Transverse colon (tissue), 3 donors: ENCODE data around the gene OR52B6.

ENCODE experiments used
- POLR2A ChIP-seq: fragments of 450-650 bp; IDR thresholded peaks from one replicate; pipeline ENCODE4 v1.6.1; 2016; ENCODE audit warnings: antibody characterized with exemption, mild to moderate bottlenecking, moderate library complexity
- POLR2AphosphoS5 ChIP-seq, 3 donors: sonication (generic); formaldehyde crosslinking; IDR thresholded peaks; one replicate each; pipeline ENCODE4 v1.6.1; 2016; ENCODE audit warnings: antibody characterized with exemption in 3 of 3

GRCh38 chr11:5592615-5593014 lies 11.9 kb downstream of the OR52B6 start:
- TF ChIP-seq POLR2AphosphoS5 (IDR thresholded peaks at IDR 0.05) (no peak), POLR2A (no peak)
